Measurements from ENCODE around the gene HAGHL. TPM values are rescaled to one million over a fixed set of nuclear protein-coding genes. Genes with fewer than 3 reads are reported as not detected.
A peak's percentile ranks its signal among the peaks of the same experiment; 100 is the strongest.

Gene HAGHL
- total RNA-seq, 1 donor from 2014 or later, result 1.0 TPM

DNA sequence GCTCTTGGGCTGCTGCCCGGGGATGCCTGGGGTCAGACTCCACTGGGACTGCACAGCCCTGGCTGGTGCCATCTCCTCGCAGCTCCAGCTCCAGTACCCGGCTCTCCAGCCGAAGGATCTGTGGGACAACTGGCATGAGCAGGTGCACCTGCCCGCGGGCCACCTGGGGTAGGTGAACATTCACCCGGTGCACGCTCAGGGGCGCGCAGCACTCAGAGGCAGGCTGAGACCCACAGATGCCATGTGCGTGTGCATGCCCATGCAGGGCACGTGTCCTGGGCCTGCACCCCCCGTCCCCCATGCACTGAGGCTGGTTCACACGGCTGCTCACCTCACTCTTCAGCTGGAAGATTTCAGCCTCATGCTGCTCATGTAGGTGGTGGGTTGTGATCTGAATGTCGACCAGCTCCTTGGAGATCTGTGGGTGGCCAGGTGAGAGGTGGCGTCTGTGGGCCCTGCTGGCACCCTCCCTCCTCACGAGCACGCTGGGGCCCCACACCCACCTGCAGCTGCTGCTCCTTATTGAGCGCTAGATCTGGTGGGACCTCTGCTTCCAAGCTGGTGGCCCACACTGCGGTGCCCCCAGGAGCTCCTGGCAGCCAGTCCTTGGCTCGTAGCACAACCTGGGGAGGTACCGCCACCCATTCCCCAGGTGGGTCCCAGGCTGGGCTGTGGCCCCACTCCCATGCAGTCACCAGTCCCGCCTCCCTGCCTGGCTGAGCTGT, 1.3 kb upstream of the HAGHL start:
- Histone ChIP-seq H3K4me1 (peaks cover 8% of the 10 kb centered on the region), H3K27me3 (peaks cover 45% of the 10 kb centered on the region), H2AFZ (replicated peaks) (no peak overlapping the region), H3K9me3 (ENCODE audit: low read depth) (no peaks in the 10 kb centered on the region), H3K36me3 (no peaks in the 10 kb centered on the region), H3K4me3 (no peak overlapping the region), H3K9ac (no peak overlapping the region), H3K79me2 (ENCODE audit: low read depth) (no peaks in the 10 kb centered on the region), H3K4me2 (no peak overlapping the region), H3K27ac (no peak overlapping the region), H4K20me1 (ENCODE audit: low read depth) (peaks cover 37% of the 10 kb centered on the region), H3F3A (ENCODE audit: low read depth) (peaks cover 41% of the 10 kb centered on the region)
- peak overlapping the region; percentile 30 for H3K4me3 Mint-ChIP-seq
- no peaks in the 10 kb centered on the region for H3K9me3 Mint-ChIP-seq
- DNase-seq (ENCODE audit: low spot score), result no peak
- no peak overlapping the region for H3K27ac Mint-ChIP-seq
- H3K4me1 Mint-ChIP-seq, result no peaks in the 10 kb centered on the region
- TF ChIP-seq, protein P1, sequence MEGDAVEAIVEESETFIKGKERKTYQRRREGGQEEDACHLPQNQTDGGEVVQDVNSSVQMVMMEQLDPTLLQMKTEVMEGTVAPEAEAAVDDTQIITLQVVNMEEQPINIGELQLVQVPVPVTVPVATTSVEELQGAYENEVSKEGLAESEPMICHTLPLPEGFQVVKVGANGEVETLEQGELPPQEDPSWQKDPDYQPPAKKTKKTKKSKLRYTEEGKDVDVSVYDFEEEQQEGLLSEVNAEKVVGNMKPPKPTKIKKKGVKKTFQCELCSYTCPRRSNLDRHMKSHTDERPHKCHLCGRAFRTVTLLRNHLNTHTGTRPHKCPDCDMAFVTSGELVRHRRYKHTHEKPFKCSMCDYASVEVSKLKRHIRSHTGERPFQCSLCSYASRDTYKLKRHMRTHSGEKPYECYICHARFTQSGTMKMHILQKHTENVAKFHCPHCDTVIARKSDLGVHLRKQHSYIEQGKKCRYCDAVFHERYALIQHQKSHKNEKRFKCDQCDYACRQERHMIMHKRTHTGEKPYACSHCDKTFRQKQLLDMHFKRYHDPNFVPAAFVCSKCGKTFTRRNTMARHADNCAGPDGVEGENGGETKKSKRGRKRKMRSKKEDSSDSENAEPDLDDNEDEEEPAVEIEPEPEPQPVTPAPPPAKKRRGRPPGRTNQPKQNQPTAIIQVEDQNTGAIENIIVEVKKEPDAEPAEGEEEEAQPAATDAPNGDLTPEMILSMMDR (IDR thresholded peaks at IDR 0.05), result no peak
- TF ChIP-seq EZH2 (IDR thresholded peaks at IDR 0.05) (no peak), EZH2phosphoT487 (IDR thresholded peaks at IDR 0.05) (no peak)
- H3K27me3 Mint-ChIP-seq (ENCODE audit: insufficient read depth, low read depth), result peaks cover 8% of the 10 kb centered on the region
- no peaks in the 10 kb centered on the region for H3K36me3 Mint-ChIP-seq

DNA sequence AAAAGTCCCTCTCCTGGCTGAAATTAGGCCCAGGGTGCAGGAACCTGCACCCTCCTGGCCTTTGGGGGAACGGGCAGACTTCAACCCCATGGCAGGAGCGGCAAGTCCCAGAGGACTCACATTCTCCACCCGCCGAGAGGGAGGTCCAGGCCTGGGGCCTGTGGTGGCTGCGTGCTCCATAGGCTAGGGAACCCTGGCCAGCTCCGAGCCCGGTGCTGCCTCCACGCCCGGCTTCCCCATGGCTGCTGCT, 793 bp upstream of the HAGHL start:
- DNase-seq (ENCODE audit: low spot score), result peak; percentile 44
- H3F3A ChIP-seq (ENCODE audit: low read depth), result peaks cover 36% of the 10 kb centered on the region
- no peaks in the 10 kb centered on the region for H3K36me3 Mint-ChIP-seq
- H3K4me3 Mint-ChIP-seq, result no peak overlapping the region
- H3K9me3 ChIP-seq (ENCODE audit: low read depth), result no peaks in the 10 kb centered on the region
- no peak overlapping the region for H3K27ac Mint-ChIP-seq
- no peak overlapping the region for H3K4me2 ChIP-seq
- H3K27ac ChIP-seq, result no peak overlapping the region
- no peak overlapping the region for H3K4me3 ChIP-seq
- peaks cover 45% of the 10 kb centered on the region for H3K27me3 ChIP-seq
- peaks cover 37% of the 10 kb centered on the region for H4K20me1 ChIP-seq (ENCODE audit: low read depth)
- H2AFZ ChIP-seq (replicated peaks), result no peak overlapping the region
- H3K79me2 ChIP-seq (ENCODE audit: low read depth), result no peaks in the 10 kb centered on the region
- no peaks in the 10 kb centered on the region for H3K36me3 ChIP-seq
- TF ChIP-seq, protein P1 (IDR thresholded peaks at IDR 0.05), result no peak
- no peak for TF ChIP-seq EZH2phosphoT487 (IDR thresholded peaks at IDR 0.05)
- no peak for TF ChIP-seq EZH2 (IDR thresholded peaks at IDR 0.05)
- H3K27me3 Mint-ChIP-seq (ENCODE audit: insufficient read depth, low read depth), result peaks cover 7% of the 10 kb centered on the region
- no peaks in the 10 kb centered on the region for H3K9me3 Mint-ChIP-seq
- H3K4me1 Mint-ChIP-seq, result no peaks in the 10 kb centered on the region
- no peak overlapping the region for H3K9ac ChIP-seq
- peaks cover 8% of the 10 kb centered on the region for H3K4me1 ChIP-seq

DNA sequence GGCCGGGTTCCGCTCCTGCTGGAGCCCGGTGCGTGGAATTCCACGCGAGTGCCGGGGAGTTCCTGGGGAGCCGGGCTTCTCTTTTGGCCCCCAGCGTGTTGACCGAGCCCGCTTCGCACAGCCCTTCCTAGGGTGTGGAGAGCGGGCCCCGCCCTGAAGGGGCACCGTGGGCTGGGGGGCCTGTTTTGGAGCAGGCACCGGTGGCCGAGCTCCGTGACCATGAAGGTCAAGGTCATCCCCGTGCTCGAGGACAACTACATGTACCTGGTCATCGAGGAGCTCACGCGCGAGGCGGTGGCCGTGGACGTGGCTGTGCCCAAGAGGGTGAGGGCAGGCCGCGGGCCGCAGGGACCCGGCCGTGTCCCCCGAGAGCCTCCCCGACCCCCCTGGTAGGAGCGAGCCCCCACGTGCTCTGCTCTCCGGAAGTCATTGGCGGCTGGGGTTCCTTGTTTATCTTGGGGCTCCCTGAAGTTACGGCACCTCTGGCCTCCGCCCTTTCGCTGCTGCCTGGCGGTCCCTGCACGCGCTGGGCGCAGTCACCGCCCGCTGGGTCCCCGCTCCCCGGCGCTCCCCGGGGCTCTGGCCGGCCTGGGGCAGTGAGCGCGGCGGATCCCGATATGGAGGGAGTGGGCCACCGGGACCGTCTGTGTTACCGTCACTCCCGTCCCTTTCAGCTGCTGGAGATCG, 528 bp downstream of the HAGHL start:
- Histone ChIP-seq H3K27me3 (peaks cover 45% of the 10 kb centered on the region), H3K79me2 (ENCODE audit: low read depth) (no peaks in the 10 kb centered on the region), H3K4me3 (peak overlapping the region; percentile 43), H3K4me1 (peaks cover 8% of the 10 kb centered on the region), H3F3A (ENCODE audit: low read depth) (peaks cover 33% of the 10 kb centered on the region), H4K20me1 (ENCODE audit: low read depth) (peaks cover 26% of the 10 kb centered on the region), H3K9me3 (ENCODE audit: low read depth) (no peaks in the 10 kb centered on the region), H3K36me3 (no peaks in the 10 kb centered on the region), H3K4me2 (peak overlapping the region; percentile 92), H2AFZ (replicated peaks) (no peak overlapping the region), H3K27ac (no peak overlapping the region), H3K9ac (no peak overlapping the region)
- Mint-ChIP-seq H3K27me3 (ENCODE audit: insufficient read depth, low read depth) (peaks cover 7% of the 10 kb centered on the region), H3K4me3 (peak overlapping the region; percentile 70), H3K4me1 (no peaks in the 10 kb centered on the region), H3K36me3 (no peaks in the 10 kb centered on the region), H3K9me3 (no peaks in the 10 kb centered on the region), H3K27ac (no peak overlapping the region)
- DNase-seq (ENCODE audit: low spot score), result peak; percentile 50
- TF ChIP-seq, protein P1 (IDR thresholded peaks at IDR 0.05), result no peak
- peak; percentile 72 for TF ChIP-seq EZH2 (IDR thresholded peaks at IDR 0.05)
- TF ChIP-seq EZH2phosphoT487 (IDR thresholded peaks at IDR 0.05), result peak; percentile 39
